AG09319 (cell line): ENCODE measurements around the gene OPTN.

Experiments
- DNase-seq: peaks from one replicate; pipeline ENCODE4 v3.0.0-alpha.2; 2010; ENCODE audit warnings: low read depth; ENCODE audit errors: extremely low read depth
- TF ChIP-seq, protein P1 (sequence below): IDR thresholded peaks from 2 replicates; pipeline ENCODE4 v1.5.1; 2011; ENCODE audit warnings: low read depth, mild to moderate bottlenecking, inconsistent platforms, low read length, moderate library complexity

OPTN gene

DNA sequence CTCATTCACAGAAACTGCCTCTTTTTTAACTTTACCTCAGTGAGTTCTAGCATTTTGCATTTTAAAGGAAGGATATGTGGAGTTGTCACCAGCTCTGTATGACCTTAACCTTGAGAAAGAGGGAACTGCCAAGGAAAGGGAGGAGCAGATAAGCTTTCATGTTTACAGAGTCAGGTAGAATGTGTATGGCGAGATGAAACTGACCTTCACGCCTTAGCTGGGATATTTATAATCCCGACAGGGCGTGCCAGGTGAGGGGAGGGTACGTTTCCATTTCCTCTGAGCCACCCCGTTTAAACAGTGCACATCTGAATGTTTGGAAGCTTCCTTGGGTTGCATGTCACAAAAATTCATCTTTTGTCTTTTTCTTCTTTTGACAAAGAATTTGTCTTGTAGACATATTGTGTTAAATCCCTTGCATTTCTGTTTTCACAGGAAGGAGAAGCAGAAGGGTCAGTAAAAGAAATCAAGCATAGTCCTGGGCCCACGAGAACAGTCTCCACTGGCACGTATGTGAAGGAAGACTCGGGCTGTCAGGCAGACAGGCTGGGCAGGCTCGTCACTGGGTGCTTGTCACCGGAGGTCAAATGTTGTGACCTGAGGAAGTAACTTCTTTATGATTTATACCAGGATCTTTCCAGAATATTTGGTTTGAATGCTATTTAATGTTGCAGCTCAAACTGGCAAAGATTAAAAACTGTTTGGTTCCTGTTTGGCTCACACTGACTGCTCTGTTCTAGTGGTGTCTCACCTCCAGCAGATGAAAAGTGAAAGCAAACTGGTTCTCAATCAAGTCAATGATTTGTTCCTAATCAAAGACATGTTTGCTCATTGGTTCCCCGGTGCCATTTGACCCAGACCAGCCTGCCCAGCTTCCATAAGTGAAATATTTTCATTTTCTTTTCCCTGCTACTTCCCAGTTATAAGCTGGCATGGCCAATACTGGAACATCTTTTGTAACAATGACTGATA is 16.2 kb downstream of the OPTN start:
- DNase-seq, result no peak
- TF ChIP-seq, protein P1, sequence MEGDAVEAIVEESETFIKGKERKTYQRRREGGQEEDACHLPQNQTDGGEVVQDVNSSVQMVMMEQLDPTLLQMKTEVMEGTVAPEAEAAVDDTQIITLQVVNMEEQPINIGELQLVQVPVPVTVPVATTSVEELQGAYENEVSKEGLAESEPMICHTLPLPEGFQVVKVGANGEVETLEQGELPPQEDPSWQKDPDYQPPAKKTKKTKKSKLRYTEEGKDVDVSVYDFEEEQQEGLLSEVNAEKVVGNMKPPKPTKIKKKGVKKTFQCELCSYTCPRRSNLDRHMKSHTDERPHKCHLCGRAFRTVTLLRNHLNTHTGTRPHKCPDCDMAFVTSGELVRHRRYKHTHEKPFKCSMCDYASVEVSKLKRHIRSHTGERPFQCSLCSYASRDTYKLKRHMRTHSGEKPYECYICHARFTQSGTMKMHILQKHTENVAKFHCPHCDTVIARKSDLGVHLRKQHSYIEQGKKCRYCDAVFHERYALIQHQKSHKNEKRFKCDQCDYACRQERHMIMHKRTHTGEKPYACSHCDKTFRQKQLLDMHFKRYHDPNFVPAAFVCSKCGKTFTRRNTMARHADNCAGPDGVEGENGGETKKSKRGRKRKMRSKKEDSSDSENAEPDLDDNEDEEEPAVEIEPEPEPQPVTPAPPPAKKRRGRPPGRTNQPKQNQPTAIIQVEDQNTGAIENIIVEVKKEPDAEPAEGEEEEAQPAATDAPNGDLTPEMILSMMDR, result no peak

DNA sequence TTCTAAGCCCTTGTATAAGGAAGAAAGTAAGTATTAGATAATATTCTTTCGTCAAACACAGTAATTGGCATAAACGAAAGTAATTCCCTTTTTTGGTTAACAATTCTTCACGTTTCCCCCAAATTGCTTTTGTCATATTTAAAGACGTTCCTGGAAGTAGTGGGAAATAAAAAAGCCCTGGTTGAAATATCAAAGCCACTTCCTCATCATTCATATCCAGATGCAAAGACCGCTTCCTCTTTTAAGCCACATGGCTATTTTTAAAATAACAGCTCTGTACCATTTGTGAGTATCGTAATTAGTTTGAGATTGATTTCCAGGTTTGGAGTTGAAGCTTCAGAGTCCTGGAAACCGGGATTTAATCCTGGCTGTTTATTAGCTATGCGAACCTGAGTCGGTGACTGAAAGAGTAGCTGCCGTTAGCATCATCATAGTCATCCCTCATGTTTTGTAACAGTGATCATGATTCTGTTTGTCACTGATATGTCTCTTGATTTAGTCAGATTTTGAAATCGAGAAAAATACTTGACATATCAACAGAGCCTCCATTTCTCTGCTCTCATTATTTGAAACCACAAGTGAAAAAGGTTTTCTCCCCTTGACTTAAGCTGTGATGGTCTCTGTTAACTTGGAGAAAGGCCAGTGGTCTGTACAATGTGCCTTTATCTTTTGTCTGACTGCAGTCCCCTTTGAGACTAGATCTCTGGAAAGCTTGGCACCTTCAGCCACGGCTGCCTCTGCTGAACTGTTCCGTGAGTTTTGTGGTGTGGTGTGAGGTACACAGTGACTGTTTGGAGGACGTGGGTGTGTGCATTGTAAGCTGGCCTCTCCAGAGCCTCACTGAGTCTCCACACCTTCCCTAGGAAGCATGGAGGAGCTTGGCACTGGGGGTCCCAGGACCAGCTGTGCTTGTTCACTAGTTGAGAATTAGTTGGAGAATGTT is 18.1 kb downstream of the OPTN start:
- no peak for DNase-seq
- TF ChIP-seq, protein P1, result no peak

DNA sequence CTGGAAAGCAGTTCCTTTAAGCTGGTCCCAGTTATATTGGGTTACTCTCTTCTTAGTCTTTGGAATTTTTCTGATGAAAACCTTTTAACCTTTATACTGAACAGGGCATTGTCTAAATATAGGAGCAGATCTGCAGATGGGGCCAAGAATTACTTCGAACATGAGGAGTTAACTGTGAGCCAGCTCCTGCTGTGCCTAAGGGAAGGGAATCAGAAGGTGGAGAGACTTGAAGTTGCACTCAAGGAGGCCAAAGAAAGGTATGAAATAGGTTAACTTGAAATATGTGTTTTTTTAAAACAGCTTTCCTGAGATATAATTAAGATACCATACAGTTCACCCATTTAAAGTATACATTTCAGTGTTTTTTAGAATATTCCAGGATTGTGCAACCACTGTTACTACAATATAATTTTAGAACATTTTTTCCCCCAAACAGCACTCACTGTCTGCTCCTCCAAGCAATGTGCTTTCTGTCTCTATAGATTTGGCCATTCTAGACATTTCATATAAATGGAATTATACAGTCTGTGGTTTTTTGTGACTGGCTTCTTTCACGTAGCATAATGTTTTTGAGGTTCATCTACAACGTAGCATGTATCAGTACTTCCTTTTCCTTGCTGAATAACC is 18.9 kb downstream of the OPTN start:
- DNase-seq, result no peak
- TF ChIP-seq, protein P1, result no peak

DNA sequence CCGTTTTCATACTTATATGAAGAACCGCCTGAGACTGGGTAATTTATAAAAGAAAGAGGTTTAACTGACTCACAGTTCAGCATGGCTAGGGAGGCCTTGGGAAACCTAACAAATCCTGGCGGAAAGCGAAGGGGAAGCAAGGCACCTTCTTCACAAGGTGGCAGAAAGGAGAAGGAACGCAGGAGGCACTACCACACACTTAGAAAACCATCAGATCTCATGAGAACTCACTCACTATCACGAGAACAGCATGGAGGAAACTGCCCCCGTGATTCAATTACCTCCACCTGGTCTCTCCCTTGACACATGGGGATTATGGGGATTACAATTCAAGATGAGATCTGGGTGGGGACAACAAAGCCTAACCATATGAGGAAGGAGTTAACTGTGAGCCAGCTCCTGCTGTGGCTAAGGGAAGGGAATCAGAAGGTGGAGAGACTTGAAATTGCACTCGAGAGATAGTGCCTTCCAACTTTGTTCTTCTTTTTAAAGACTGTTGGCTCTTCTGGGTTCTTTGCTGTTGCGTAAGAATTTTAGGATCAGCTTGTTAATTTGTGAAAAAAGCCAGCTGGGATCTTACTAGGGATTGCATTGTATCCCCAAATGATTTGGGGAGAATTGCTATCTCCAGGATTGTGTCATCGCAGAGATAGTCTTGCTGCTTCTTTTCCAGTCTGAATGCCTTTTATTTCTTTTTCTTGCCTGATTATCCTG is 21.0 kb downstream of the OPTN start:
- TF ChIP-seq, protein P1, result no peak
- no peak for DNase-seq

DNA sequence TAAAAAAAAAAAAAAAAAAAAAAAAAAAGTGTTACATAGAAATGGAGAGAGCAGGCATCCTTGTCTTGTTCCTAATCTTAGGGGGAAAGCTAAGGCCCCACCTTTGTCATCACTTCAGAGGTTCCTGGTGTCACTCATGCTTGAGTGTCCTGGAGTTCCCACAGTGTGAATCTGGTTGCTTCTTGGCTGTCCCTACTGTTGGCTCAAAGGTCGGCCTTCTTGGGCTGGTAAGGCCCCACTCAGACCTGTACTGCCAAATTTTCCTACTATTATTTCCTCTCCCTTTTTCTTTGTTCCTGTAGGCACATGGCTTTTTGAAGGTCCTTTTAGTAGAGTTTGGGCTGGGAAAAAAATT is 21.5 kb downstream of the OPTN start:
- no peak for DNase-seq
- TF ChIP-seq, protein P1, result no peak

DNA sequence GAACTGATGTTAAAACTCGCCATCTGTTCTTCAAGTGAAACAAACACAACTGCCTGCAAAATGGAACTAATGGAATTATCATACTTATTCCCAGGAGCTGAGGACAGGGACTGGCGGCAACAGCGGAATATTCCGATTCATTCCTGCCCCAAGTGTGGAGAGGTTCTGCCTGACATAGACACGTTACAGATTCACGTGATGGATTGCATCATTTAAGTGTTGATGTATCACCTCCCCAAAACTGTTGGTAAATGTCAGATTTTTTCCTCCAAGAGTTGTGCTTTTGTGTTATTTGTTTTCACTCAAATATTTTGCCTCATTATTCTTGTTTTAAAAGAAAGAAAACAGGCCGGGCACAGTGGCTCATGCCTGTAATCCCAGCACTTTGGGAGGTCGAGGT is 36.7 kb downstream of the OPTN start:
- TF ChIP-seq, protein P1, result no peak
- no peak for DNase-seq
